Panc1 (cell line): ENCODE data around the gene CREBBP.

Source experiments
- SIN3A ChIP-seq: IDR thresholded peaks from 2 replicates; pipeline ENCODE4 v1.6.1; 2012; ENCODE audit warnings: low read depth, mild to moderate bottlenecking, low read length, moderate library complexity, borderline replicate concordance; ENCODE audit not compliant: insufficient read depth
- TF ChIP-seq, protein P1 (sequence below): fragments of 450-650 bp; IDR thresholded peaks from 2 replicates; pipeline ENCODE4 v1.5.1; 2017; ENCODE audit warnings: mild to moderate bottlenecking

DNA sequence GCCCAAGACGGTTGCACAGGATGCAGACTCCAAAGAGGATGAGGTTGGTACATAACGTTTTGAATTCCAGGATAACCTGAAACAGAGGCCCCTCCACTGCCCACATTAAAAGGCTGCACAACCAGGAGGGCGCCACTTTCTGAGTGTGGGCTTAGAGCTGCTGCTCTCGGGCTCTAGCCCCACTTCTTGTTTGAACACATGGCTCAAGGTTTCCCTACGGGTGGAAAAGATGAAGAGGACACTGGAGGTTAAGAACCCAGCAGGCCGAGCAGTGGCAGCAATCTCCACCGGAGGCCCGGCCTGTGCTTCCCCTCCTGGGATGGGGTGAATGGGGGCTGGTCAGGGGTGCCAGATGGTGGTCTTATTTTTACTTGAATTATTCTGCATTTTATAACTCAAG lies 155.2 kb downstream of the CREBBP start:
- TF ChIP-seq, protein P1, sequence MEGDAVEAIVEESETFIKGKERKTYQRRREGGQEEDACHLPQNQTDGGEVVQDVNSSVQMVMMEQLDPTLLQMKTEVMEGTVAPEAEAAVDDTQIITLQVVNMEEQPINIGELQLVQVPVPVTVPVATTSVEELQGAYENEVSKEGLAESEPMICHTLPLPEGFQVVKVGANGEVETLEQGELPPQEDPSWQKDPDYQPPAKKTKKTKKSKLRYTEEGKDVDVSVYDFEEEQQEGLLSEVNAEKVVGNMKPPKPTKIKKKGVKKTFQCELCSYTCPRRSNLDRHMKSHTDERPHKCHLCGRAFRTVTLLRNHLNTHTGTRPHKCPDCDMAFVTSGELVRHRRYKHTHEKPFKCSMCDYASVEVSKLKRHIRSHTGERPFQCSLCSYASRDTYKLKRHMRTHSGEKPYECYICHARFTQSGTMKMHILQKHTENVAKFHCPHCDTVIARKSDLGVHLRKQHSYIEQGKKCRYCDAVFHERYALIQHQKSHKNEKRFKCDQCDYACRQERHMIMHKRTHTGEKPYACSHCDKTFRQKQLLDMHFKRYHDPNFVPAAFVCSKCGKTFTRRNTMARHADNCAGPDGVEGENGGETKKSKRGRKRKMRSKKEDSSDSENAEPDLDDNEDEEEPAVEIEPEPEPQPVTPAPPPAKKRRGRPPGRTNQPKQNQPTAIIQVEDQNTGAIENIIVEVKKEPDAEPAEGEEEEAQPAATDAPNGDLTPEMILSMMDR, result no peak
- TF ChIP-seq SIN3A, result no peak
